Activated naive CD4-positive, alpha-beta T cell treated with anti-CD3 and anti-CD28 coated beads, Interleukin-2, amount 50 U/mL, for 72 hours (primary cell): ENCODE results near the gene NUP153. TPM values are rescaled to one million over a fixed set of nuclear protein-coding genes. Genes with fewer than 3 reads are reported as not detected.
A peak's percentile ranks its signal among the peaks of the same experiment; 100 is the strongest.
"Not testable (repeated sequence)": the region's sequence is repeated elsewhere in the genome, so short reads cannot be mapped to it uniquely, and the experiment has no call there.

Experiments used
- ATAC-seq, 2 donors: fragments of 150-1000 bp; cut with Tn5 transposase; 2 replicates each; pipeline ENCODE4 v1.10.0; 2021; ENCODE audit warnings: mild to moderate bottlenecking in 2 of 2, moderate library complexity in 2 of 2
- DNase-seq, 2 donors: peaks; one replicate each; pipeline ENCODE4 v3.0.0; 2021 to 2022; ENCODE audit warnings: low spot score in 2 of 2
- H3K27ac Mint-ChIP-seq, 2 donors: one replicate each; pipeline ENCODE4 v1.8.0; 2022; ENCODE audit warnings: mild to moderate bottlenecking in 2 of 2, mixed read lengths in 2 of 2
- H3K36me3 Mint-ChIP-seq, 2 donors: one replicate each; pipeline ENCODE4 v1.8.0; 2022; ENCODE audit warnings: mixed read lengths in 2 of 2
- H3K9me3 Mint-ChIP-seq, 2 donors: one replicate each; pipeline ENCODE4 v1.8.0; 2022; ENCODE audit warnings: mixed read lengths in 2 of 2
- total RNA-seq, 2 donors: library from RNA; stranded (reverse); gene quantifications; one replicate each; pipeline ENCODE4 v1.2.3, GENCODE V29; 2022

Gene NUP153
- total RNA-seq, 2 donors from 2014 or later, result 77.3 to 84.8 TPM

DNA sequence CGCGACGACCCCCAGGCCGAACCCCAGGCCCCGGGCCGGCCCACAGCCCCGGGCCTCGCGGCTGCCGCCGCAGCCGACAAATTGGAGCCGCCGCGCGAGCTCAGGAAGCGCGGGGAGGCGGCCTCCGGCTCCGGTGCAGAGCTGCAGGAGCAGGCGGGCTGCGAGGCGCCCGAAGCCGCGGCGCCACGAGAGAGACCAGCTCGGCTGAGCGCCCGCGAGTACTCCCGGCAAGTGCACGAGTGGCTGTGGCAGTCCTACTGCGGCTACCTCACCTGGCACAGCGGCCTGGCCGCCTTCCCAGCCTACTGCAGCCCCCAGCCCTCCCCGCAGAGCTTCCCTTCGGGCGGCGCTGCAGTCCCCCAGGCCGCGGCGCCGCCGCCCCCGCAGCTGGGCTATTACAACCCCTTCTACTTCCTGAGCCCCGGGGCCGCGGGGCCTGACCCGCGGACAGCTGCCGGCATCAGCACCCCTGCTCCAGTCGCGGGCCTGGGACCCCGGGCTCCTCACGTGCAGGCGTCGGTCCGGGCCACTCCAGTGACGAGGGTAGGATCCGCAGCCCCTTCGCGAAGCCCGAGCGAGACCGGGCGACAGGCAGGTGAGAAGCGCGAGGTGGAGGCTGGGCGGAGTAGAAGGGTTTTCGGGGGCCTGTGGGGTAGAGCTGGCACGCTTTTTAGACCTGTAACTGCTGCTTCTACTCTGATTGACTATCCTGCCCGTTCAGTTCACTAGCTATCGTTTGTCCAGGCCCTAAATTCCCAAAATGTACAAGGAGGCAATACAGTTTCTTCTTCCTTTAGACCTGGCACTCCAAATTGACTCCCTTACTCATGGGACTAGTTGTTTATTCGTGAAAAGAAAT lies 106.0 kb downstream of the NUP153 start:
- Mint-ChIP-seq H3K36me3 (peaks cover 6% of the 10 kb centered on the region in 2 donors), H3K9me3 (no peaks in the 10 kb centered on the region), H3K27ac (peak overlapping the region; percentile 63 to 75)
- peak; percentile 56 to 68 for ATAC-seq
- peak; percentile 42 to 73 for DNase-seq

DNA sequence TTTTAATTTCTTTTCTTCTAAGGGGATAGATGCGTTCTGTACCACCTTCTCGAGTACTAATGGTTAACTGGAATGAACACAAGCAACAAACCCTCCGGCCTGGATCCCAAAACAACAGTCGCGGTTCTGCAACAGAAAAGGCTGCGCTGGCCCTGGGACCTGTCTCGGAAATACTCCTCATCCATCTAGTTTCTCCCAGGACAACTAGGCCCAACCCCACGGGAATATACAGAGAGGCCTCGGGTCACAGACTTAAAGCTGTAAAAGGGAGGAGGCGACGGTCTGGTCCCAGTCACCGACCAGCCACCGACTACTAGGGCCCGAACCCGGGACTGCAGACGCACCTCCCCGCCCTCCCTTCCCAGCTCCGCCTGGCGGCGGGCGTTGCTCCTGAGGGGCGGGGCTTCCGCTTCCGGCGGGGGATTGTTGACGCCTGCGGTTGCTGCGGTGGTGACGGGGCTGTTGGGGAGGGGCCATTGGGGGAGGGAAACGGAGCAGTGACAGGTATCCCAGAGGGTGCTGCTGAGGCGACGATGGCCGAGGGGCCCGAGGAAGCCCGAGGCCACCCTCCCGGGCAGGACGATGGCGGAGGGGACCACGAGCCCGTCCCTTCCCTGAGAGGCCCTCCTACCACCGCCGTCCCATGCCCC lies 106.7 kb downstream of the NUP153 start, which contains the start of gene FAM8A1:
TSS of gene FAM8A1 (plus strand) at position 426 of the 650 bp plus-strand sequence. CDS start at position 534, 108 bp downstream.
- ATAC-seq (peak; percentile 89 to 90), DNase-seq (peak; percentile 92 to 94)
- Mint-ChIP-seq H3K9me3 (no peaks in the 10 kb centered on the region), H3K36me3 (peaks cover 6% of the 10 kb centered on the region in 2 donors), H3K27ac (peak within 1 kb of the TSS; percentile 63 to 75)

DNA sequence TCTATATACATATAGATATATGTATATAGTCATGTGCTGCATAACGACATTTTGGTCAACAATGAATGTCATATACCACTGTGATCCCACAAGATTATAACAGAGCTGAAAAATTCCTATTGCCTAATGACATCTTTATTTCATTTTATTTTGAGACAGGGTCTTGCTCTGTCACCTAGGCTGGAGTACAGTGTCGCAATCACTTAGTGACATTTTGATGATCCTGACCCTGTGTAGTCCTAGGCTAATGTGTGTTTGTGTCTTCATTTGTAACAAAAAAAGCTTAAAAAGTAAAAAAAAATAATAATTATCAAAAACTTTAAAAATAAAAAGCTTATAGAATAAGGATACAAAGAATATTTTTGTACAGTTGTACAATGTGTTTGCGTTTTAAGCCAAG lies 110.6 kb downstream of the NUP153 start:
- ATAC-seq, result no peak
- Mint-ChIP-seq H3K27ac (no peak overlapping the region), H3K36me3 (peaks cover 1 to 3% of the 10 kb centered on the region in 2 donors), H3K9me3 (no peaks in the 10 kb centered on the region)
- DNase-seq, result no peak

DNA sequence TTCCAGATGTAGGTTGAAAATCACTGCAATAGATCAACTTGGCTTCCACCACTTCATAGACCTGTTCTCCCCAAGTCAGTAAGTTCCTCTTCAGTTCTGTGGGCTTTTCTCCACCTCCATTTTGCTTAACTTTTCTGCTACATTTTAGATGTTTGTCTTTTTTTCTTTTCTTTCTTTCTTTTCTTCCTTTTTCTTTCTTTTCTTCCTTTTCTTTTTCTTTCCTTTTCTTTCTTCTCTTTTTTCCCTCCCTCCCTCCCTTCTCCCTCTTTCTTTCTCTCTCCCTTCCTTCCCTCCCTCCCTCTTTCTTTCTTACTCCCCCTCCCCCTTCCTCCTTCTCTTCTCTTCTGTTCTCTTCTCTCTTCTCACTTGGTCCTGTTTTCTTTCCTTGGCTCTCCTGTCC lies 113.5 kb downstream of the NUP153 start:
- DNase-seq (no peak), ATAC-seq (no peak)
- H3K36me3 Mint-ChIP-seq, result no peaks in the 10 kb centered on the region
- no peak overlapping the region for H3K27ac Mint-ChIP-seq
- no peaks in the 10 kb centered on the region for H3K9me3 Mint-ChIP-seq

DNA sequence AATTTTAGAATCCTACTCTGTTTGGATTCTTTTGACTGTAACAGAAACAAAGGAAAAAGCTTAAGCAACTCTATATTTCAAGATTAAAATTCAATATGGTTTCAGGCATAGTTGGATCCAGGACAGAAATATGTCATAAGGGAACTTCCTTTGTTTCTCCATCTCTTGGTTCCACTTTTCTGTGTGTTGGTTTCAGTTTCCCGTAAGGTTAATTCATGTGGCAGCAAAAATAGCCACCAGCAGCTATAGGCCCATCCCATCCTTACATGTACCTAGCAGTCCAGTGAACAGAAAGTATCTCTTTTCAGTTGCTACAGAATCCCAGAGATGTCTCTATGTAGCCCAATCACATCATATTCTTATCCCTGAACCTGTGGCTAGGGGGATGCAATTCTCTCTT lies 115.4 kb downstream of the NUP153 start:
- DNase-seq (no peak), ATAC-seq (no peak)
- no peak overlapping the region for H3K27ac Mint-ChIP-seq
- no peaks in the 10 kb centered on the region for H3K36me3 Mint-ChIP-seq
- no peaks in the 10 kb centered on the region for H3K9me3 Mint-ChIP-seq

DNA sequence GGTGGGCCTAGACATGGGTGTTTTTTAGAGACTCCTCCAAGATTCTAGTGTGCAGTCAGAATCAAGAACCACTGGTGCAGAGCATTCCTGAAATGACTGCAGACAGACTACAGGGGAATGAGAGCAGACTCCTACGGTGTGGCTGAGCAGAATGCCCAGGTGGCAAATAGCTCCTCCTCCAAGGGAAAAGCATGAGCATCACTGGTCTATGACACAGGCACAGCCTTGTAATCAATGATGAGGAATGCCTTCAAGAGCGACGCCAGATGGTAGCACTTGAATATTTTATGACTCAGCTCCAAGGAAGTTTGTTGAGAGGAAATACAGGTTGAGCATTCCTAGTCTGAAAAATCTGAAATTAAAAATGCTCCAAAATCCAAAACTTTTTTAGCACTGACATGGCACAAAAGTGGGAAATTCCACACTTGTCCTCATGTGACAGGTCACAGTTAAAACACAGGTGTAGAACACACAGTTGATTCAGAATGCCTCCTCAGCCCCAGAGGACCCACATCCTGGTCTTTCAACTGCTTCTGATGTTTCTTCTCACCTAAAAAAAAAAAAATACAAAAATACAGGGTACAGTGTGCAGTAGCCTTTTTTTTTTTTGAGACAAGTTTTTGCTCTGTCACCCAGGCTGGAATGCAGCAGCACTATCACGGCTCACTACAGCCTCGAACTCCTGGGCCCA lies 117.2 kb downstream of the NUP153 start:
- Mint-ChIP-seq H3K27ac (no peak overlapping the region), H3K36me3 (no peaks in the 10 kb centered on the region)
- ATAC-seq, result peak; percentile 74 to 83

DNA sequence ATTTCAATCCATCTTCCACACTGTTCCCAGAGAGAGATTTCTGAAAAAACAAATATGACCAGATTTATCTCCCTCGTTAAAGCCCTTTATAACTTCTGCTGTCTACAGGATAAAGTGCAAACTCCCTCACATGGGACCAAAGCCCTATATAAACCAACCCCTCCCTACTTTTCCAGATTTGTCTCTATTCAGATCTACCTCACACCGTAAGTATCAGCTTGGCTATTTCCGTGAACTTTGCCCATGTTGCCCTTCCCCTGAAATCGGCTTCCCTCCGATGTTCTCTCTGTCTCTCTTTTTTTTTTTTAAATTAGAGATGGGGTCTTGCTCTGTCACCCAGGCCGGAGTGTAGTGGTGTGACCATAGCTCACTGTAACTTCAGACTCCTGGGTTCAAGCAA lies 118.7 kb downstream of the NUP153 start:
- Mint-ChIP-seq H3K36me3 (no peaks in the 10 kb centered on the region), H3K27ac (no peak overlapping the region), H3K9me3 (no peaks in the 10 kb centered on the region)
- no peak for ATAC-seq
- DNase-seq, result no peak

More for the DNA sequence above, 117.2 kb downstream of the NUP153 start:
- no peaks in the 10 kb centered on the region for H3K9me3 Mint-ChIP-seq
- no peak for DNase-seq

DNA sequence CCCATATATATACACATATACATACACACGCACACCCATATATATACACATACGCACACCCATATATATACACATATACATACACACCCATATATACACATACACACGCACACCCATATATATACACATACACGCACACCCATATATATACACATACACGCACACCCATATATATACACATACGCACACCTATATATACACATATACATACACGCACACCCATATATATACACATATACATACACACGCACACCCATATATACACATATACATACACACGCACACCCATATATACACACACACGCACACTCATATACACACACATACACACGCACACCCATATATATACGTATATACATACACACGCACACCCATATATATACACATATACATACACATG lies 120.1 kb downstream of the NUP153 start:
- not testable (repeated sequence) for H3K27ac Mint-ChIP-seq, H3K36me3 Mint-ChIP-seq, H3K9me3 Mint-ChIP-seq, ATAC-seq, DNase-seq

DNA sequence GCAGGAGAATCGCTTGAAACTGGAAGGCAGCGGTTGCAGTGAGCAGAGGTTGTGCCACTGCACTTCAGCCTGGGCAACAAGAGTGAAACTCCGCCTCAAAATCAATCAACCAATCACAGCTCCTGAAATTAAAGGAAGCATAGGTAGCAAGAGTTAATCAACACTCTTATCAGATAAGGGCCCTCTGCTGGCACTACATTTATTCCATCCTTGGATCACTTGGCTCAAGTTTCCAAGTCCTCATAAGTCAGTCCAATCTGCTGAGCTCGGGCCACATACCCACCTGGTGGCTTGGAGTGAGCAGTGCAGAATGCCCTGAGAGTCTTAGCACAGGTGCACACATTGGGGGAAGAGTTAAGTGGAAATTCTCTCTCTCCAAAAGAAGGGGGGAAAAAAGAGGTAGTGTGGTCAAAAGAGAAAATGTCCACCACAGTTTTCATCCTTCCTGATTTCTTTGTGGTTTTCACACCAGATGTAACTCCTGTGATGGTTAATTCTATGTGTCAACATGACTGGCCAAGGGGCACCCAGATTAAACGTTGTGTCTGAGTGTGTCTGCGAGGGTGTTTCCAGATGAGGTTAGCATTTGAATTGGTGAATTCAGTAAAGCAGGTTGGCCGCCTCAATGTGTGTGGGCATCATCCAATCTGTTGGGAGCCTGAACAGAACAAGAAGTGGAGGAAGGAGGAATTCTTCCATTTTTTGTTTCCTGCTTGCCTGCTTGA lies 120.8 kb downstream of the NUP153 start:
- peak in 1 of 2 donors; percentile 25 for ATAC-seq
- DNase-seq, result no peak
- no peaks in the 10 kb centered on the region for H3K9me3 Mint-ChIP-seq

DNA sequence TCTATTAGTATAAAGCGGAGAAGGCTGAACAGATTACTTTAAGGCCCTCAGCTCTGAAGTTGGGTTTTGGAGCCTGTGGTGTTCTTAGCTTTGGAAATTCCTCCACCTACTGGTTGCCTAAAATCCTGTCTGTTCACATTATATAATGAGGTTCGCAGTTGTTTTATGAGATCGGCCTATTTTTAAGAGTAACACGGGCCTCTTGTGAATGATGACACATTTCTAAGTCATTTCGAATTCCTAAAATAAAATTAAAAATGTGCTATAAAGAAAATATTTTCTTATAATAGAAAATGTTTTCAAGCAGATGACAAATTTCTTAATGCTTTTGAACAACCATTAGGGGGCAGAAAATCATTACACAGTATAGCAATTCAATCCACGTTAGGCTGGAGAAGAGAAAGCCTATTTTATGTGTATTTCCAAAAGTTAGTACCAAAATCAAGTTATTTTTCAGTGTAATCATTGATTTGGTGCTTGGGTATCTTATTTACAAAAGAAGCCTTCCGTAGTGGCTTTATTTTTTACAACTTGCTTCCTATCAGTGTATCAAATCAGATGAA lies 122.4 kb downstream of the NUP153 start:
- peak; percentile 49 to 72 for ATAC-seq
- Mint-ChIP-seq H3K27ac (no peak overlapping the region), H3K36me3 (peaks cover 0 to 6% of the 10 kb centered on the region in 2 donors), H3K9me3 (no peaks in the 10 kb centered on the region)
- no peak for DNase-seq

More for the DNA sequence above, 120.8 kb downstream of the NUP153 start:
- Mint-ChIP-seq H3K27ac (no peak overlapping the region), H3K36me3 (peaks cover 0 to 4% of the 10 kb centered on the region in 2 donors)

DNA sequence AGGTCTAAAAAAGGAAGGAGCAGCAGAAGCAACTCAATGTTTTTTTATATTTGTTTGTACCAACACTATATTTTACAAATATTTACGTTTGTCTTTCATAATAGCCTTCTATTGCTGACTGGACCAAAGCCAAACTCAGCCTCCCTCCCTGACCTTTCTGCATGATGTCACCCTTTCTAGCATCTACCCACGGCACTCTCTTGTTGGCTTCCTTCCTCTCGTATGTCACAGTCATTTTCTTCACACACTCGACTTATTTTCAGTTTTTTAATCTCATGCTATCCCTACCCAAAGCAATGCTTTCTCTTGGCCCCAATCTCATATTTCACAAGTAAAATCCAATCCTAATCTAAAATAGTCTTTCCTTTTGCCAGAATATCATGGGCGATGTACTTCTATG lies 122.9 kb downstream of the NUP153 start:
- no peaks in the 10 kb centered on the region for H3K9me3 Mint-ChIP-seq
- H3K36me3 Mint-ChIP-seq, result peaks cover 0 to 6% of the 10 kb centered on the region in 2 donors
- no peak for ATAC-seq
- H3K27ac Mint-ChIP-seq, result no peak overlapping the region
- no peak for DNase-seq

DNA sequence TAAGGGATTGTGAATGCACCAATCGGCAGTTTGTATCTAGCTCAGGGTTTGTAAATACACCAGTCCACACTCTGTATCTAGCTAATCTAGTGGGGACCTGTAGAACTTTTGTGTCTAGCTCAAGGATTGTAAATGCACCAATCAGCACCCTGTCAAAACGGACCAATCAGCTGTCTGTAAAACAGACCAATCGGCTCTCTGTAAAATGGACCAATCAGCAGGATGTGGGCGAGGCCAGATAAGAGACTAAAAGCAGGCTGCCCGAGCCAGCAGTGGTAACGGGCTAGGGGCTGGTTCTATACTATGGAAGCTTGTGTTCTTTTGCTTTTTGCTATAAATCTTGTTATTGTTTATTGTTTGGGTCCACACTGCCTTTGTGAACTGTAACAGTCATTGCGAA lies 125.4 kb downstream of the NUP153 start:
- Mint-ChIP-seq H3K9me3 (peaks cover 6 to 10% of the 10 kb centered on the region in 2 donors), H3K36me3 (peaks cover 0 to 11% of the 10 kb centered on the region in 2 donors)
- not testable (repeated sequence) for H3K27ac Mint-ChIP-seq, ATAC-seq, DNase-seq

DNA sequence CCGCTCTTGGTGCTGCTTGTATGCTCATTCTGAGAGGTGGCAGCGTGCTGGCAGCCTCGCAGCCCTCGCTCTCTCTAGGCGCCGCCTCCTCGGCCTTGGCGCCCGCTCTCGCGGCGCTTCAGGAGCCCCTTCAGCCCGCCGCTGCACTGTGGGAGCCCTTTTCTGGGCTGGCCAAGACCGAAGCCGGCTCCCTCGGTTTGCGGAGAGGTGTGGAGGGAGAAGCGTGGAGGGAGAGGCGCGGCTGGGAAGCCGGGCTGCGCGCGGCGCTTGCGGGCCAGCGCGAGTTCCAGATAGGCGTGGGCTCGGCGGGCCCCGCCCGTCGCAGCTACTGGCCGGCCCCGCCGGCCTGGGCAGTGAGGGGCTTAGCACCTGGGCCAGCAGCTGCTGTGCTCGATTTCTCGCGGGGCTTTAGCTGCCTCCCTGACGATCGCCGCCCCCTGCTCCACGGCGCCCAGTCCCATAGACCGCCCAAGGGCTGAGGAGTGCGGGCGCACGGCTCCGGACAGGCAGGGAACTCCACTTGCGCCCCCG lies 126.1 kb downstream of the NUP153 start:
- H3K27ac Mint-ChIP-seq, result no peak overlapping the region
- DNase-seq (peak in 1 of 2 donors; percentile 32), ATAC-seq (peak; percentile 81 to 86)
- peaks cover 0 to 11% of the 10 kb centered on the region in 2 donors for H3K36me3 Mint-ChIP-seq
- H3K9me3 Mint-ChIP-seq, result peaks cover 6 to 10% of the 10 kb centered on the region in 2 donors

DNA sequence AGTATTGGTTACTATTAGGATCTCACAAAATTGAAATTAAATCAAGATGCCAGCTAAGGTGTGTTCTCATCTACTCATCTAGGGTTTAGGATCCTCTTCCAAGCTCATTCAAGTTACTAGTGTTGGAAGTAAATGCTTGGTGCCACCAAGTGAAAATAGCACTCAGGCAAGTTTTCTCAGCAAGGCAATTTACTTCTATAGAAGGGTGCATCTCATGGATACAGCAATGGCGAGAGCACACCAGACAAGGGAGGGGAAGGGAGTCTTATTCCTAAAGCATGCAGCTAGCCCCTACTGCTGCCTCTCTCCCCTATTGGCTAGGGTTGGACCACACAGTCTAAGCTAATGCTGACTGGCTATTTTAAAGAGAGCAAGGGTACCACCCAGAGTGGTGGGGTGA lies 129.7 kb downstream of the NUP153 start:
- H3K27ac Mint-ChIP-seq, result no peak overlapping the region
- DNase-seq (no peak), ATAC-seq (no peak)
- peaks cover 0 to 11% of the 10 kb centered on the region in 2 donors for H3K36me3 Mint-ChIP-seq
- H3K9me3 Mint-ChIP-seq, result peaks cover 6 to 10% of the 10 kb centered on the region in 2 donors

DNA sequence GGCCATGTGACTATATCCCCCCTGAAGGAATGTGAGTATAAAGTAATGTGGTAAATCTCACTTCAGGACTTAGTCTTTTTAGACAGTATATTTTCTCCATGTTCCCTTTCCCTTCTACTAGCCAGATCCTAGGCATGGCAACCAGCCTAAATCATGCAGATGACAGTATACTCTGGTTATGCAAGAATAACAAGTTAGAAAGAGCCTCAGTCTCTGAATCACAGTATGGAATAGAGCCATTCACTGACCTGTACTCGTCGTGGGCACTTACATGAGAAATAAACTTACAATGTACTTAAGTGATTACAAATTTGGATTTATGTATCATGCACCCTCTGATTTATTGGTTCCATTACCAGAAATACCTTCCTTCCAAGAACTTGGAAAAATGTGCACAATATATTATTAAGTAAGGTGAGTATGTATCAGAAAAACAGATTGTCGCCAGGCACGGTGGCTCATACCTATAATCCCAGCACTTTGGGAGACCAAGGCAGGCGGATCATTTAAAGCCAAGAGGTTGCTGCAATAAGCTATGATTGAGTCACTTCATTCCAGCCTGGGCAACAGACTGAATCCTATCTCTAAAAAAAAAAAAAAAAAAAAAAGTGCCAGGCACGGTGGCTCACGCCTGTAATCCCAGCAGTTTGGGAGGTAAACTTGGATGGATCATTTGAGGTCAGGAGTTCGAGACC lies 131.7 kb downstream of the NUP153 start:
- no peak for ATAC-seq
- Mint-ChIP-seq H3K9me3 (peaks cover 6 to 10% of the 10 kb centered on the region in 2 donors), H3K36me3 (peaks cover 0 to 5% of the 10 kb centered on the region in 2 donors), H3K27ac (no peak overlapping the region)
- DNase-seq, result no peak
